PC-9 (cell line): ENCODE results near the gene TRIM37.

Experiments used
- CTCF ChIP-seq: fragments of 200-600 bp; sonication (generic); conservative IDR thresholded peaks from 2 replicates; pipeline ENCODE4 v1.6.1; 2017; ENCODE audit warnings: mixed run types, antibody characterized with exemption, mild to moderate bottlenecking, moderate library complexity
- EZH2 ChIP-seq: fragments of 200-600 bp; sonication (generic); IDR thresholded peaks from 2 replicates; pipeline ENCODE4 v1.8.0; 2017; ENCODE audit warnings: antibody characterized with exemption, low read depth

GRCh38 chr17:59001158-59001814 is 105.4 kb downstream of the TRIM37 start:
- TF ChIP-seq EZH2 (no peak), CTCF (no peak)
